Sigmoid colon (tissue), 7 donors: ENCODE data around the gene MAPT. TPM values are rescaled to one million over a fixed set of nuclear protein-coding genes. Genes with fewer than 3 reads are reported as not detected.

Experiments used
- DNase-seq: peaks from one replicate; pipeline ENCODE4 v3.0.0-alpha.2; 2019
- H3K27ac ChIP-seq, 4 donors: fragments of 200-600 bp; sonication (generic); one replicate each; pipeline ENCODE4 v1.5.1; 2016 to 2019; ENCODE audit warnings: mild to moderate bottlenecking in 1 of 4
- H3K27me3 ChIP-seq, 3 donors: fragments of 200-600 bp; sonication (generic); one replicate each; pipeline ENCODE4 v1.5.1; 2019; ENCODE audit warnings: mild to moderate bottlenecking in 1 of 3
- H3K36me3 ChIP-seq, 4 donors: fragments of 200-600 bp; sonication (generic); one replicate each; pipeline ENCODE4 v1.5.1; 2016 to 2019
- H3K4me1 ChIP-seq, 4 donors: fragments of 200-600 bp; sonication (generic); one replicate each; pipeline ENCODE4 v1.5.1; 2017 to 2019
- H3K4me3 ChIP-seq, 4 donors: fragments of 200-600 bp; sonication (generic); one replicate each; pipeline ENCODE4 v1.5.1; 2017 to 2019; ENCODE audit warnings: mild to moderate bottlenecking in 2 of 4, moderate library complexity in 1 of 4
- H3K9me3 ChIP-seq, 4 donors: fragments of 200-600 bp in 3 of 4; sonication (generic) in 3 of 4; one replicate each; pipeline versions ENCODE4 v1.5.1 to v1.6.1; 2013 to 2019
- EP300 ChIP-seq, 4 donors: sonication (generic); formaldehyde crosslinking; IDR thresholded peaks; one replicate each; pipeline ENCODE4 v1.6.1; 2017; ENCODE audit warnings: antibody characterized with exemption in 4 of 4
- POLR2A ChIP-seq, 2 donors: fragments of 450-650 bp; IDR thresholded peaks; one replicate each; pipeline ENCODE4 v1.6.1; 2016; ENCODE audit warnings: antibody characterized with exemption in 2 of 2, mild to moderate bottlenecking in 2 of 2, moderate library complexity in 2 of 2
- POLR2AphosphoS5 ChIP-seq, 4 donors: sonication (generic); formaldehyde crosslinking; IDR thresholded peaks; one replicate each; pipeline ENCODE4 v1.6.1; 2017; ENCODE audit warnings: antibody characterized with exemption in 4 of 4
- WGBS, 2 donors: extraction: QIAGEN DNeasy Blood & Tissue Kit; methylation state at CpG; one replicate each; pipeline ENCODE4 v1.1.7; 2013; 5-methylcytosine and 5-hydroxymethylcytosine counted together
- intact Hi-C: fragments of 100-400 bp; cut with DNase I; formaldehyde crosslinking; loops from one replicate; pipeline ENCODE4 v1.15.1; 2023
- polyA plus RNA-seq, 3 donors: library from polyadenylated mRNA; stranded (reverse); fragments of 200-250 nt; gene quantifications; one replicate each; pipeline ENCODE4 v1.2.3, GENCODE V29; 2013
- small RNA-seq, 3 donors: library from RNA; depleted of rRNA; stranded (forward); fragments of <200 nt; gene quantifications; one replicate each; pipeline ENCODE3, GENCODE V24; 2016
- total RNA-seq, 4 donors: library from RNA; depleted of rRNA; stranded (reverse); fragments of >200 nt; gene quantifications; one replicate each; pipeline ENCODE4 v1.1.0, GENCODE V29; 2016
- TF ChIP-seq, protein P1 (sequence below), 4 experiments: fragments of 450-650 bp in 3 of 4; fragments of 200-600 bp in 1 of 4; IDR thresholded peaks; one replicate each; pipeline ENCODE4 v1.5.1; 2016 to 2019; ENCODE audit warnings: antibody characterized with exemption in 4 of 4, mild to moderate bottlenecking in 3 of 4, moderate library complexity in 2 of 4
- donor health status: healthy with polysubstance abuse.
- donor health status: Bipolar disorder and iron deficiency.
- donor health status: healthy.

MAPT gene
- total and polyA plus RNA-seq, 7 donors = 0.60 to 20.5 (median 10.9) TPM; not detected in 1

DNA sequence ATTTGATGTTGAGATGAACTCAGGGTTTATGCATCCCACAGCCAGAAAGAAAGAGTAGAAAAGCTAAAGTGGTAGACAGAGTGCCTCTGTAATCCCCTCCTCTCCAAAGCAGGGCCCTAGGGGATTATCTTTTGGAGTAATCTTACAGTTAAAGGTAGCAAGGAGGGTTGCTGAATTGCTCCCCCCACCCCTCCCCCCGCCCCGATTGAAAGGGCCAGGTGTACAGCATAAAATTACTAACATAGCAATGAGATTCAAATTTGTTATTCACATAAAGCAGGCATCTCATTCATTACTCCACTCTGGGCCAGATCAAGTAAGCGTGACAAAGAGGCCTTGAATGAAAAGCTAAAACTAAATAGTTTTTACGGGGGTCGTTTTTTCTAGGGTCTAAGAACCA lies 177.4 kb downstream of the MAPT start:
- Histone ChIP-seq H3K27me3 (no peaks in the 10 kb centered on the region), H3K36me3 (peaks cover 0 to 15% (median 0%) of the 10 kb centered on the region in 4 donors), H3K4me1 (peaks cover 0 to 48% (median 36%) of the 10 kb centered on the region in 4 donors), H3K9me3 (no peaks in the 10 kb centered on the region), H3K27ac (peak overlapping the region in 1 of 4 donors; percentile 17), H3K4me3 (no peak overlapping the region)
- 81 to 84% methylated on average over 5 of the region's 5 CpGs for WGBS, 2 donors
- DNase-seq = no peak
- intact Hi-C loops = no loop called here
- TF ChIP-seq POLR2A (IDR thresholded peaks at IDR 0.05) = no peak
- TF ChIP-seq, protein P1, sequence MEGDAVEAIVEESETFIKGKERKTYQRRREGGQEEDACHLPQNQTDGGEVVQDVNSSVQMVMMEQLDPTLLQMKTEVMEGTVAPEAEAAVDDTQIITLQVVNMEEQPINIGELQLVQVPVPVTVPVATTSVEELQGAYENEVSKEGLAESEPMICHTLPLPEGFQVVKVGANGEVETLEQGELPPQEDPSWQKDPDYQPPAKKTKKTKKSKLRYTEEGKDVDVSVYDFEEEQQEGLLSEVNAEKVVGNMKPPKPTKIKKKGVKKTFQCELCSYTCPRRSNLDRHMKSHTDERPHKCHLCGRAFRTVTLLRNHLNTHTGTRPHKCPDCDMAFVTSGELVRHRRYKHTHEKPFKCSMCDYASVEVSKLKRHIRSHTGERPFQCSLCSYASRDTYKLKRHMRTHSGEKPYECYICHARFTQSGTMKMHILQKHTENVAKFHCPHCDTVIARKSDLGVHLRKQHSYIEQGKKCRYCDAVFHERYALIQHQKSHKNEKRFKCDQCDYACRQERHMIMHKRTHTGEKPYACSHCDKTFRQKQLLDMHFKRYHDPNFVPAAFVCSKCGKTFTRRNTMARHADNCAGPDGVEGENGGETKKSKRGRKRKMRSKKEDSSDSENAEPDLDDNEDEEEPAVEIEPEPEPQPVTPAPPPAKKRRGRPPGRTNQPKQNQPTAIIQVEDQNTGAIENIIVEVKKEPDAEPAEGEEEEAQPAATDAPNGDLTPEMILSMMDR (IDR thresholded peaks at IDR 0.05) = no peak
- no peak for TF ChIP-seq POLR2AphosphoS5 (IDR thresholded peaks at IDR 0.05)
- TF ChIP-seq EP300 (IDR thresholded peaks at IDR 0.05) = no peak

DNA sequence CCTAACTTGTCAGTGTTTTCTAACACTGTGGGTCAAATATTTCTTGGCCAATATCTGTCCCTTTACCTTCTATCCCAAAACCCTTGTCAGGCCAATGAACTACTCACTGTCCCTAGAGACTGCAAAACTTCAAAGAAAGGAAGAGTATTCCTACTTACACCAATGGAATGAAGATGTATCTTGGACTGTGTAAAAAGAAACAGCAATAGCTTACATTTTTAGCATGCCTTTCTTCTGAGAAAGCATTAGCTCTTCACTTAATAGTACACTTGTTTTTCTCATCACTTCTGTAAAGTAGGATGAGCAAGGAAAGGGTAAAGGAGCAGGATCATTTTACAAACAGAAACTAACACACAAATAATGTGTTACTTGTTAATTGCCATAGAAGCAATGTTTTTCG lies 178.6 kb downstream of the MAPT start:
- no peak for DNase-seq
- 89 to 90% methylated on average over 1 of the region's 1 CpG for WGBS, 2 donors
- Histone ChIP-seq H3K4me1 (peaks cover 0 to 45% (median 33%) of the 10 kb centered on the region in 4 donors), H3K36me3 (peaks cover 0 to 5% (median 0%) of the 10 kb centered on the region in 4 donors), H3K27ac (peak overlapping the region in 3 of 4 donors; percentile 33 to 48 (median 44)), H3K4me3 (no peak overlapping the region), H3K27me3 (no peaks in the 10 kb centered on the region), H3K9me3 (no peaks in the 10 kb centered on the region)
- intact Hi-C loops = no loop called here
- TF ChIP-seq POLR2A (IDR thresholded peaks at IDR 0.05) = no peak
- TF ChIP-seq POLR2AphosphoS5 (IDR thresholded peaks at IDR 0.05) = no peak
- TF ChIP-seq, protein P1 (IDR thresholded peaks at IDR 0.05) = no peak
- TF ChIP-seq EP300 (IDR thresholded peaks at IDR 0.05) = no peak

DNA sequence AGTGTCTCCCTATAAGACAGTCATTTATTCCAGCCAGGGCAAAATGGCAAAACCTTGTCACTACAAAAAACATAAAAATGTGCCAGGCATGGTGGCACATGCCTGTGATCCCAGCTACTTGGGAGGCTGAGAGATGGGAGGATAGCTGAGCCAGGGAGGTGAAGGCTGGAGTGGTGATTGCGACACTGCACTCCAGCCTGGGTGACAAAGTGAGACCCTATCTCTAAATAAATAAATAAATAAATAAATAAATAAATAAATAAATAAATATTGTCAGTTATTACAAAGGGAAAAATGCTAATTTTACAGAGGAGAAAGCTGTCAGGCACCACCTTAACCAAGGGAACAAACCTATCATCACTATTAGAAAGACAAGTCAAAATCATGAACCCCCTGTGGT lies 180.2 kb downstream of the MAPT start:
- 100% methylated on average over 1 of the region's 1 CpG for WGBS, 2 donors
- no peaks in the 10 kb centered on the region for H3K9me3 ChIP-seq
- H3K4me3 ChIP-seq = no peak overlapping the region
- intact Hi-C loops = no loop called here
- peaks cover 0 to 5% (median 0%) of the 10 kb centered on the region in 4 donors for H3K36me3 ChIP-seq
- TF ChIP-seq, protein P1 (IDR thresholded peaks at IDR 0.05) = no peak
- no peak for TF ChIP-seq POLR2A (IDR thresholded peaks at IDR 0.05)
- TF ChIP-seq POLR2AphosphoS5 (IDR thresholded peaks at IDR 0.05) = no peak
- no peak for TF ChIP-seq EP300 (IDR thresholded peaks at IDR 0.05)
- no peak for DNase-seq
- peaks cover 0 to 59% (median 37%) of the 10 kb centered on the region in 4 donors for H3K4me1 ChIP-seq
- H3K27ac ChIP-seq = no peak overlapping the region
- no peaks in the 10 kb centered on the region for H3K27me3 ChIP-seq

Small RNA genes within 50 kb of the gene (small RNA-seq; reads per million reads assigned to genes)
- gene RF00017 = 0 reads per million in 3 donors

Other genes starting within 250 kb of the MAPT start
- under 1 TPM in 1 of 4 donors, not detected in 3; 0.33 TPM for gene CRHR1, start 110.2 kb upstream of the MAPT start, total RNA-seq
- gene CRHR1, start 110.2 kb upstream of the MAPT start, polyA plus RNA-seq = not detected
- gene SPPL2C, start 49.7 kb upstream of the MAPT start, total RNA-seq = not detected
- under 1 TPM in 1 of 3 donors, not detected in 2; 0.60 TPM for gene SPPL2C, start 49.7 kb upstream of the MAPT start, polyA plus RNA-seq
- gene STH, start 104.7 kb downstream of the MAPT start, total RNA-seq = not detected
- not detected for gene STH, start 104.7 kb downstream of the MAPT start, polyA plus RNA-seq